Fibroblast of lung (primary cell): ENCODE data around the gene HS6ST2. TPM values are rescaled to one million over a fixed set of nuclear protein-coding genes. Genes with fewer than 3 reads are reported as not detected.

Source experiments
- DNase-seq, 2 donors: peaks; one replicate each; pipeline versions ENCODE4 v3.0.0 to v3.0.0-alpha.2; 2010; ENCODE audit warnings: low read depth in 2 of 2
- H2AFZ ChIP-seq: 2 replicates; pipeline ENCODE4 v1.5.1; 2012; ENCODE audit warnings: low read length, control low read depth, inconsistent platforms
- H3K27ac ChIP-seq: 2 replicates; pipeline ENCODE4 v1.5.1; 2011; ENCODE audit warnings: low read length, control low read depth; ENCODE audit not compliant: insufficient read depth
- H3K27me3 ChIP-seq: 2 replicates; pipeline ENCODE4 v1.5.1; 2011; ENCODE audit warnings: mild to moderate bottlenecking, low read length; ENCODE audit not compliant: control insufficient read depth, insufficient read depth
- H3K36me3 ChIP-seq: 2 replicates; pipeline ENCODE4 v1.5.1; 2011; ENCODE audit warnings: low read length; ENCODE audit not compliant: control insufficient read depth, insufficient read depth
- H3K4me1 ChIP-seq: 2 replicates; pipeline ENCODE4 v1.5.1; 2011; ENCODE audit warnings: low read length; ENCODE audit not compliant: control insufficient read depth, insufficient read depth; ENCODE audit errors: extremely low read depth
- H3K4me2 ChIP-seq: 2 replicates; pipeline ENCODE4 v1.5.1; 2011; ENCODE audit warnings: low read length, control low read depth; ENCODE audit not compliant: insufficient read depth; ENCODE audit errors: extremely low read depth
- H3K4me3 ChIP-seq, 4 experiments: fragments of 200-600 bp in 1 of 4; sonication (generic) in 1 of 4; replicated peaks in 1 of 4; 2 replicates each; pipeline ENCODE4 v1.5.1; 2011 to 2016; ENCODE audit warnings: low read length in 4 of 4, low read depth in 3 of 4, mild to moderate bottlenecking in 3 of 4, control low read depth in 2 of 4, inconsistent platforms in 1 of 4, mixed read lengths in 1 of 4; ENCODE audit not compliant: insufficient read depth in 1 of 4; ENCODE audit errors: control extremely low read depth in 1 of 4
- H3K79me2 ChIP-seq: 2 replicates; pipeline ENCODE4 v1.5.1; 2012; ENCODE audit warnings: mild to moderate bottlenecking, low read length, inconsistent platforms; ENCODE audit not compliant: control insufficient read depth, insufficient read depth
- H3K9ac ChIP-seq: 2 replicates; pipeline ENCODE4 v1.5.1; 2011; ENCODE audit warnings: mild to moderate bottlenecking, low read length, control low read depth; ENCODE audit not compliant: insufficient read depth
- H3K9me3 ChIP-seq: 2 replicates; pipeline ENCODE4 v1.5.1; 2012; ENCODE audit warnings: low read depth, low read length; ENCODE audit not compliant: control insufficient read depth, insufficient read depth
- H4K20me1 ChIP-seq: 2 replicates; pipeline ENCODE4 v1.5.1; 2011; ENCODE audit warnings: low read length; ENCODE audit not compliant: control insufficient read depth, insufficient read depth; ENCODE audit errors: extremely low read depth
- EZH2 ChIP-seq: IDR thresholded peaks from 2 replicates; pipeline ENCODE4 v1.5.1; 2012; ENCODE audit warnings: low read length, control low read depth, mild to moderate bottlenecking; ENCODE audit errors: missing control alignments
- polyA plus RNA-seq, 2 donors: library from polyadenylated mRNA; depleted of rRNA in 1 of 2; stranded (reverse) in 1 of 2; unstranded in 1 of 2; fragments of >200 nt; gene quantifications; 2 replicates each; pipeline ENCODE4 v1.2.1, GENCODE V29; 2011 to 2012; ENCODE audit warnings: missing spikeins in 1 of 2
- total RNA-seq: library from RNA; depleted of rRNA; stranded (reverse); fragments of >200 nt; gene quantifications from 2 replicates; pipeline ENCODE4 v1.2.1, GENCODE V29; 2014
- TF ChIP-seq, protein P1 (sequence below), 2 donors: IDR thresholded peaks in 1 of 2; conservative IDR thresholded peaks in 1 of 2; 1 replicate in 1 of 2; 2 replicates in 1 of 2; pipeline ENCODE4 v1.5.1; 2011 to 2012; ENCODE audit warnings: low read length in 2 of 2, control low read depth in 1 of 2, inconsistent platforms in 1 of 2, low read depth in 1 of 2, mild to moderate bottlenecking in 1 of 2

Gene HS6ST2
- total and polyA plus RNA-seq, 2 donors (not counting 1 experiment from before 2014, with no cell fraction given), result 0.01 to 0.17 TPM

DNA sequence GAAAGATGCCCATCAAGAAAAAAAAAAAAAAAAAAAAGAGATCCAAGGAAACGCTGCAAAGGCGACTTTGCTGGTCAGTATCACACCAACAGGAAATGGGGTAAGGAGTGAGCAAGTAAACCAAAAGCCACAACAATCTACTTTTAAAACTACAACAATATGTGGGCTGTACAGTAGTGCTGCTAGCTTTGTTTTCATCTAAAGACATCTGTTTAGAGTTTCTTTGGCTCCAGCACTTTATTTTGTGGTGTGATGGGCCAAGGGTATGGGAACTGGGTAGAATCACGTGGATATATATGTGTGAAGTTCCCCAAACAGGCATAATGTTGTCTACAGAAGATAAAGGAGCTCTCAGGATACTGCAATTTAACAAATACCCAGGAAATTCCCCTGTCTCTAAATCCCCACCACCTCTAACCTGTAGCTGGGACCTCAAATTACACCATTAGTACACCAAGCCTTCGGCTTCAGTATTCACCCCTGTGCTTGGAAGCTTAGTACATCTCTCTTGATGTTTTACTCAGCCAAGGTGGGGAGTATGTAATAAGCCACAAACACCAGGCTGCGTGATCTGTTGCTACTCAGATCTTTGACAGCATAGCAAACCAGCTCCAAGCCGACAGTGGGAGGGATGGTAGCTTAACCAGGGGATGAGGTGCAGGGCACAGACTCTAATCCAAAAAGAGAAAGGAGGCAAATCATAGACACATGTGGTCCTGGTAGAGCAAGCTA is 207.9 kb downstream of the HS6ST2 start:
- H4K20me1 ChIP-seq, result no peaks in the 10 kb centered on the region
- no peaks in the 10 kb centered on the region for H3K79me2 ChIP-seq
- no peak for DNase-seq
- H3K9me3 ChIP-seq, result no peaks in the 10 kb centered on the region
- no peaks in the 10 kb centered on the region for H3K36me3 ChIP-seq
- H3K27ac ChIP-seq, result no peak overlapping the region
- H3K4me2 ChIP-seq, result no peak overlapping the region
- no peaks in the 10 kb centered on the region for H3K4me1 ChIP-seq
- TF ChIP-seq, protein P1, sequence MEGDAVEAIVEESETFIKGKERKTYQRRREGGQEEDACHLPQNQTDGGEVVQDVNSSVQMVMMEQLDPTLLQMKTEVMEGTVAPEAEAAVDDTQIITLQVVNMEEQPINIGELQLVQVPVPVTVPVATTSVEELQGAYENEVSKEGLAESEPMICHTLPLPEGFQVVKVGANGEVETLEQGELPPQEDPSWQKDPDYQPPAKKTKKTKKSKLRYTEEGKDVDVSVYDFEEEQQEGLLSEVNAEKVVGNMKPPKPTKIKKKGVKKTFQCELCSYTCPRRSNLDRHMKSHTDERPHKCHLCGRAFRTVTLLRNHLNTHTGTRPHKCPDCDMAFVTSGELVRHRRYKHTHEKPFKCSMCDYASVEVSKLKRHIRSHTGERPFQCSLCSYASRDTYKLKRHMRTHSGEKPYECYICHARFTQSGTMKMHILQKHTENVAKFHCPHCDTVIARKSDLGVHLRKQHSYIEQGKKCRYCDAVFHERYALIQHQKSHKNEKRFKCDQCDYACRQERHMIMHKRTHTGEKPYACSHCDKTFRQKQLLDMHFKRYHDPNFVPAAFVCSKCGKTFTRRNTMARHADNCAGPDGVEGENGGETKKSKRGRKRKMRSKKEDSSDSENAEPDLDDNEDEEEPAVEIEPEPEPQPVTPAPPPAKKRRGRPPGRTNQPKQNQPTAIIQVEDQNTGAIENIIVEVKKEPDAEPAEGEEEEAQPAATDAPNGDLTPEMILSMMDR (conservative IDR thresholded peaks at IDR 0.05 in 1 of 2, IDR thresholded peaks at IDR 0.05 in 1 of 2; ENCODE audit: low read depth in 1 of 2, low read length in 2 of 2), result no peak
- TF ChIP-seq EZH2, result no peak
- no peak overlapping the region for H2AFZ ChIP-seq
- H3K4me3 ChIP-seq, result no peak overlapping the region
- no peaks in the 10 kb centered on the region for H3K27me3 ChIP-seq
- H3K9ac ChIP-seq, result no peak overlapping the region

DNA sequence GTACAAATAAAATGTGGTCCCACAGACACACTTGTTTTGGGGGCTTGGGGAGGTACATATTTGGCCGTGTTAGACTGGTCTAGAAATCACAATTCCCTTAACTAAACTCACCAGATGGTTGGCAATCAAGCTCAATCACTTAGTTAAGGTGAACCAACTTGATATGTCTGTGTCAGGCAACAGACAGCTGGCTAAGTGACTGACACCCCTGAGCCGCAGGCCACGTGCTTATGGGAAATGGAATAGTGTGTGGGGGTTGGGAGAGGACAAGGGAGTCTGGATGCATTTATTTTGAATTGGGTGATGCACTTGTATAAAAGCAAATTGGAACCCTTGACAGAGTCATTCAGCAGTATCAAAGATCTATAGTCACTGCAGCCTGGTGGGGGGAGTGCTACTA is 209.0 kb downstream of the HS6ST2 start:
- Histone ChIP-seq H3K4me2 (no peak overlapping the region), H3K27ac (no peak overlapping the region)

DNA sequence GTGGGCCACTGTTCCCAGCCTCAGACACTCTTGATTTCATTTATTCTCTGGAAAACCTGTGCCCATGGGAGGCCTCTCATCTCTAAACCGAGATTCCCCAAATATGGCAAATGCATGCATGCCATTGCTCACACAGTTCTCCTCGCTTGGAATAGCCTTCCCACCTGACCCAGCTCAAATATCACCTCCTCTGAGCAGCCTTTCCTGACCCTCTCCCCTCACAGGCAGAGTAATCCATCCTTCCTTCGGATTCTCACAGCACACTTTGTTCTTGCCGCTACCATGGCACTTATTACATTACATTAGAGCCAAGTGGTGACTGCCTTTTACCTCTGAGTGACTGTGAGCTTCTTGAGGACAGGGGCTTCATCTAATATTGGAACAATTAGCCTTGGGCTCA is 209.5 kb downstream of the HS6ST2 start:
- H3K27me3 ChIP-seq, result no peaks in the 10 kb centered on the region
- H3K9me3 ChIP-seq, result no peaks in the 10 kb centered on the region
- no peak overlapping the region for H3K9ac ChIP-seq
- no peaks in the 10 kb centered on the region for H4K20me1 ChIP-seq
- no peaks in the 10 kb centered on the region for H3K79me2 ChIP-seq
- H3K36me3 ChIP-seq, result no peaks in the 10 kb centered on the region
- TF ChIP-seq, protein P1 (conservative IDR thresholded peaks at IDR 0.05 in 1 of 2, IDR thresholded peaks at IDR 0.05 in 1 of 2; ENCODE audit: low read depth in 1 of 2, low read length in 2 of 2), result no peak
- TF ChIP-seq EZH2, result no peak
- H3K4me2 ChIP-seq, result no peak overlapping the region
- H3K27ac ChIP-seq, result no peak overlapping the region
- H3K4me1 ChIP-seq, result no peaks in the 10 kb centered on the region
- no peak for DNase-seq
- no peak overlapping the region for H3K4me3 ChIP-seq
- no peak overlapping the region for H2AFZ ChIP-seq

More for the DNA sequence above, 209.0 kb downstream of the HS6ST2 start:
- Histone ChIP-seq H4K20me1 (no peaks in the 10 kb centered on the region), H2AFZ (no peak overlapping the region), H3K4me3 (no peak overlapping the region), H3K9ac (no peak overlapping the region), H3K79me2 (no peaks in the 10 kb centered on the region), H3K36me3 (no peaks in the 10 kb centered on the region), H3K9me3 (no peaks in the 10 kb centered on the region), H3K27me3 (no peaks in the 10 kb centered on the region), H3K4me1 (no peaks in the 10 kb centered on the region)
- TF ChIP-seq, protein P1 (conservative IDR thresholded peaks at IDR 0.05 in 1 of 2, IDR thresholded peaks at IDR 0.05 in 1 of 2; ENCODE audit: low read depth in 1 of 2, low read length in 2 of 2), result no peak
- DNase-seq, result no peak
